Activated CD4-positive, alpha-beta T cell treated with anti-CD3 and anti-CD28 coated beads, Interleukin-2, amount 10 ng/mL, durations not matched to agents 7 days and 5 days (primary cell): Measurements from ENCODE around the gene SLC8B1. TPM values are rescaled to one million over a fixed set of nuclear protein-coding genes. Genes with fewer than 3 reads are reported as not detected.

ENCODE experiments used
- CTCF ChIA-PET: fragments of 350-600 bp; sonication (Branson Sonifier 250); formaldehyde crosslinking; loops from one replicate; lab custom pipeline; 2021; ENCODE audit warnings: antibody characterized with exemption; lab: Charles Lee
- POLR2A ChIA-PET: fragments of 350-600 bp; sonication (Branson Sonifier 250); formaldehyde crosslinking; loops from one replicate; lab custom pipeline; 2021; ENCODE audit warnings: antibody characterized with exemption; lab: Charles Lee
- DNase-seq: peaks from one replicate; pipeline ENCODE4 v3.0.0-alpha.2; 2020
- H3K27ac Mint-ChIP-seq: one replicate; pipeline ENCODE4 v1.8.0; 2021; ENCODE audit warnings: mild to moderate bottlenecking, moderate library complexity, mixed read lengths
- H3K27me3 Mint-ChIP-seq: one replicate; pipeline ENCODE4 v1.8.0; 2021; ENCODE audit warnings: mixed read lengths
- H3K36me3 Mint-ChIP-seq: one replicate; pipeline ENCODE4 v1.8.0; 2021; ENCODE audit warnings: low read depth, mixed read lengths
- H3K4me1 Mint-ChIP-seq: one replicate; pipeline ENCODE4 v1.8.0; 2021; ENCODE audit warnings: mixed read lengths
- H3K4me3 Mint-ChIP-seq: one replicate; pipeline ENCODE4 v1.8.0; 2021; ENCODE audit warnings: mild to moderate bottlenecking, moderate library complexity, mixed read lengths
- H3K9me3 Mint-ChIP-seq: one replicate; pipeline ENCODE4 v1.8.0; 2021; ENCODE audit warnings: mixed read lengths
- total RNA-seq, 2 experiments: library from RNA; stranded (reverse); gene quantifications; one replicate each; pipeline ENCODE4 v1.2.3, GENCODE V29; 2021

The SLC8B1 gene
- total RNA-seq, 2 experiments from 2014 or later, result 27.7 to 33.2 TPM

DNA sequence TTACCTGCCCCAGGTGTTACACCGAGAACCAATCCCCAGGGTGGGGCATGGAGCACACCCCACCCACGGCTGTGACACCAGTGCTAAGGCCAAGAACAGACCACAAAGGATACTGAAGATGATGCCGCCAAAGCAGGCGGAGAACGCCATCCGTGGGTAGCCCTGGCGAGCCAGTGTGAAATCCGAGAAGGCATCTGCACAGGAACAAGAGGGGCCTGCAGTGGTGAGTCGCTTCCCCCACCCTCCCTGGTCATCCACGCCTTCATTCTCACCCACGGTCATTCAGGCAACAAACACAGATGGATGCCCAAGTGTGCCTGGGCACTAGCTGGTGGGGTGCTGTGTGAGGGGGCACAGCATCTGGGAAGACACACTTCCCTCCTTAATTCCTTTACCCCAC lies 28.5 kb downstream of the SLC8B1 start:
- CTCF ChIA-PET, result interaction anchor here (0.5 to 0.6 kb wide), 2 partner anchors 654 to 859 kb away, joined by 3 read pairs; no protein-coding TSS in a partner anchor
- H3K27ac Mint-ChIP-seq, result no peak overlapping the region
- POLR2A ChIA-PET, result no interaction called here
- no peaks in the 10 kb centered on the region for H3K9me3 Mint-ChIP-seq
- peaks cover 29% of the 10 kb centered on the region for H3K36me3 Mint-ChIP-seq
- no peaks in the 10 kb centered on the region for H3K27me3 Mint-ChIP-seq
- no peak overlapping the region for H3K4me3 Mint-ChIP-seq
- peaks cover 15% of the 10 kb centered on the region for H3K4me1 Mint-ChIP-seq
- no peak for DNase-seq

DNA sequence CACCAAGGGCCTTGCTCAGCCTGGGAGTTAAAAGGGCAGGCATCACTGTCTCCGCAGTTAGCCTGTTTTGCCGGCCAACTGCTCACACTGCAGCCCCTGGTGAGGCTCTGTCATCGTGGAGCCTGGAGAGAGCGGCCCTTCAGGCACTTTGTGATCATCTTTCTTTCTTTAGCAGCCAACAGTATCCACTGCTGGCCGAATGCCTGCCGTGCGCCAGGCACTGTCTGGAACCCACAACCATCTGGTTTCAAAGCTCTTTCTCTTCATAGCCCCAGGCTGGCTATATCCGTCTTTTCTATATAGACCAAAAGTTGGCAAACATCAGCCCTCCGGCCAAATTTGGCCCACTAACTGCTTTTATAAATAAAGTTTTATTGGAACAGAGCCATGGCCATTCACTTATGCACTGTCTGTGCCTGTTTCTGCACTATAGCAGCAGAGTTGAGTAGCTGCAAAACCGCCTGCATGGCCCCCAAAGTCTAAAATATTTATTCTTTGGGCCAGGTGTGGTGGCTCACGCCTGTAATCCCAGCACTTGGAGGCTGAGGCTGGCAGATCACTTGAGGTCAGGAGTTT lies 29.5 kb downstream of the SLC8B1 start:
- Mint-ChIP-seq H3K9me3 (no peaks in the 10 kb centered on the region), H3K27ac (no peak overlapping the region), H3K36me3 (peaks cover 23% of the 10 kb centered on the region), H3K27me3 (no peaks in the 10 kb centered on the region), H3K4me3 (no peak overlapping the region), H3K4me1 (peaks cover 13% of the 10 kb centered on the region)
- ChIA-PET CTCF (no interaction called here), POLR2A (no interaction called here)
- no peak for DNase-seq

DNA sequence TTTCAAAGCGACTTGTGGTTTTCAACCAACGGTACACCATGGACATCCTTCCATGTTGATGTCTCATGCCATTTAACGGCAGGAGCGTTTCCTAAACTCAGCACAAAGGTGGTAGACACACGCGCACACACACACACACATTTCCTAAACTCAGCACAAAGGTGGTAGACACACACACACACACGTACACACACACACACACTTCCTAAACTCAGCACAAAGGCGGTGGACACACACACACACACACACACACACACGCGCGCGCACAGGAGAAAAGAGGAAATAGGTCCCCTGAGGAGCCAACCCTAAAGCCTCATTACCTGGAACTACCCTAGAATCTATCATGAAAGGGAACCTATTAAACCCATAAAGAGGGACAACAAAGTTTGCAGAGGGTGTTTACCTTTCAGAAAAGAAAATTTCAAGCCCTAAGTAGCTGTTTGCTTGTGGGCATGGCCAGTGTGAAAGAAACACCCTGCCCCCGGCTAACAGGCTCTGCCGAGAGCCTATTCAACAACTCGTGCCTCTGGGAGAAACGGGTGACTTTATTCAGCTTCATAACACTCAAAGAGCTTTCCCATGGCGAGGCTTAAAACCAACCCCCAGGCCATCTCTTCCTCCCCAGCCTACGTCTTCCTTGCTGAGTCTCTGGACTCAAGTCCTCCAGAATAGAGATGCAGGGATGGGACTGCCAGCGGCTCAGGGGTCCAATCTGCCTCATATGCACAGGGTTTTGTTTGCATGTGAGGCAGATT lies 31.8 kb downstream of the SLC8B1 start:
- H3K27ac Mint-ChIP-seq, result peak overlapping the region; percentile 47
- DNase-seq, result no peak
- POLR2A ChIA-PET, result no interaction called here

DNA sequence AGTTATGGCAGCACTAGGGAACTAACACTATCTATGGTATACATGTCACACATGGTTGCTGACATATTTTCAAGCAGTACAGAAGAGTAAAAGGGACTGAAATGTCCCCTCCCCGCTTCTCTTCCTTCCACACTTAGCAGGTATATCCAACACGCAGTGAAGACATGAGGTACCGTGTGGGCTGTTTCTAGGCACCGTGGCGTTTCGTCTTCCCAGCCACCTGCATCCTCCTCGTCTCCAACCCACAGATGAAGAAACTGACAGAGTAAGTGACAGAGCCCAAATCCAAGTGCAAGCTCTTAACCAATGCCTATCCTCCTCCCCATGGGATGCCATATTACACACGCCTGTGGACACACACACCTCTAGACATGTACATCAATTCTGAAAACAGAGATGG lies 32.4 kb downstream of the SLC8B1 start:
- H3K36me3 Mint-ChIP-seq, result peaks cover 18% of the 10 kb centered on the region
- ChIA-PET POLR2A (no interaction called here), CTCF (interaction anchor here (0.6 to 2.1 kb wide), 5 partner anchors 9 to 151 kb away, joined by 3 to 5 read pairs (median 3); no protein-coding TSS in a partner anchor)
- peaks cover 13% of the 10 kb centered on the region for H3K4me1 Mint-ChIP-seq
- H3K9me3 Mint-ChIP-seq, result no peaks in the 10 kb centered on the region
- H3K4me3 Mint-ChIP-seq, result no peak overlapping the region
- H3K27ac Mint-ChIP-seq, result no peak overlapping the region
- no peak for DNase-seq
- H3K27me3 Mint-ChIP-seq, result no peaks in the 10 kb centered on the region

More for the DNA sequence above, 31.8 kb downstream of the SLC8B1 start:
- CTCF ChIA-PET, result interaction anchor here (0.6 to 2.1 kb wide), 4 partner anchors 10 to 151 kb away, joined by 3 to 5 read pairs (median 4); no protein-coding TSS in a partner anchor
- H3K36me3 Mint-ChIP-seq, result peaks cover 18% of the 10 kb centered on the region
- H3K9me3 Mint-ChIP-seq, result no peaks in the 10 kb centered on the region
- no peak overlapping the region for H3K4me3 Mint-ChIP-seq
- H3K4me1 Mint-ChIP-seq, result peaks cover 13% of the 10 kb centered on the region
- no peaks in the 10 kb centered on the region for H3K27me3 Mint-ChIP-seq

DNA sequence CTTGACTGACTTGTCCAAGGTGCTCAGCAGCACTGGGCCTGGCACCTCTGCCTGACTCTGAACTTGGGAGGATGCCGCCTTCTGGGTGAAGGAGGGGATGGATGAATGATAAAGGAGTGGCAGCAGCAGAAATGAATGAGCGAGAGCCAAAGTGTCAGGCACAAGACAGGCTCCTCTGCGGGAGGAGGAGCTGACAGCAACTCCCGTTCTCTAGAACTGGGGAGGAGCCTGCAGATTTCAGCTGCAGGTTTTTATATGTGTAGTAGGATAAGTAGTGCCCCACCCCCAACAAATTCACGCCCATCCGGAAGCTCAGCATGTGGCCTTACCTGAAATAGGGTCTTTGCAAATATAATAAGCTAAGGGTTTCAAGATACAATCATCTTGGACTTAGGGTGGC lies 33.1 kb downstream of the SLC8B1 start:
- no peak for DNase-seq
- H3K27me3 Mint-ChIP-seq, result no peaks in the 10 kb centered on the region
- peaks cover 13% of the 10 kb centered on the region for H3K4me1 Mint-ChIP-seq
- no peak overlapping the region for H3K4me3 Mint-ChIP-seq
- ChIA-PET CTCF (interaction anchor here (1.1 to 2.1 kb wide), 4 partner anchors 8 to 22 kb away, joined by 3 to 5 read pairs (median 4); no protein-coding TSS in a partner anchor), POLR2A (no interaction called here)
- no peak overlapping the region for H3K27ac Mint-ChIP-seq
- H3K9me3 Mint-ChIP-seq, result no peaks in the 10 kb centered on the region
- peaks cover 18% of the 10 kb centered on the region for H3K36me3 Mint-ChIP-seq

DNA sequence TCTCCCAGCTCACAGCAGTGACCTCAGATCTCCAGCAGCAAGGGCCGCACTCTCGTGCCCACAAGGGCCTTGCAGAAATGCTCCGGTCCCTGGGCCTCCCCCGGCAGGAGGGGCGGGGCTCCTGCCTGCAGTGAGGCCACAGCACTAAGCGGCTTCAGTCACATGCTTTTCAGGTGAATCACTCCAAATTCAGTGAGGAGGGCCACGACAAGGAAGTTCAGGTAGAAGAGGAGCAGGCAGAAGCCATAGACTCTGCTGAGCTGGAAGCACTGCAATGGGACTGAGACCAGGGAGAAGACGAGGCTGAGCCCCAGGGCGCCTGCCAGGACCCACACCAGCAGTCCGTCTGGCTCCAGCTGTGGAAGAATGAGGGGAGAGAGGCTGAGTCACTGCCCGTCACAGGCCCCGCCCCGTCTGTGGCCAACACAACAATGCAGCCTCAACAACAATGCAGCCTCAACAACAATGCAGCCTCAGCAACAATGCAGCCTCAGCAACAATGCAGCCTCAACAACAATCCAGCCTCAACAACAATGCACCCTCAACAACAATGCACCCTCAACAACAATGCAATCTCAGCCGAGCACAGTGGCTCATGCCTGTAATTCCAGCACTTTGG lies 35.2 kb downstream of the SLC8B1 start:
- no peak for DNase-seq
- ChIA-PET POLR2A (interaction anchor here (0.6 kb wide), 1 partner anchor 96 kb away, joined by 3 read pairs; no protein-coding TSS in a partner anchor), CTCF (interaction anchor here (0.6 kb wide), 1 partner anchor 14 kb away, joined by 3 read pairs; no protein-coding TSS in a partner anchor)
- Mint-ChIP-seq H3K36me3 (peaks cover 9% of the 10 kb centered on the region), H3K27ac (no peak overlapping the region), H3K4me1 (peaks cover 13% of the 10 kb centered on the region), H3K9me3 (no peaks in the 10 kb centered on the region), H3K4me3 (no peak overlapping the region), H3K27me3 (no peaks in the 10 kb centered on the region)

DNA sequence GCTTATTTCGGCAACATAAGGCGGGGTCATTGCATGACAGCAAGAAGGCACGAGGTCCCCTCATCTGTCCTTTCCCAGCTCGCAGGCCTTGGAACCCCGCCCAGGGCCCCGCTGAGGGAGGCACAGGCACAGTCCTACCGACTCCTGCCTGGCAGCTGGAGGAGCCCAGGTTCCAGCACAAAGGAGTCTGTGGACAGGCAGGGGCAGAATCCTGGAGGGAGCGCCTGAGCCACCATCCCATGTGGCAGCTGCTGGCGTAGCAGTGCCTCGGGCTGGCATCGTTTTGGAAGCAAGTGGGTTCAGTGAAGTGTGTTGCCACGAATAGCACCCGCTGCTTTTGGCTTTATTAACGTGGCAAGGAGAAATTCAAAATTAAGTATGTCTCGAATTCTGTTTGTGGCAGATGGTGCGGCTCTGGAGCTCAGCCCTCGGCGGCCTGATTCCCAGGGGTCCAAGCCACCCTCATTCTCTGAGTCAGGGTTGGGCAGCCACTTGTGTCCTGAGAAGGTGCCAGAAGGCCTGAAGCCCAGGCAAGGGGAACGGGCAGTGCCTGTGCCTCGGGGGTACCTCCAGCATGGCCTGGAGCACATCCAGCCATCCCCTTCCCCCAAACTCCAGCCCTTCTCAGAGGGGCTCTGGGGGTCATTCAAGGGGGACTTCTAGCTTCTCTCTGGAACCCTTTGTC lies 35.9 kb downstream of the SLC8B1 start:
- Mint-ChIP-seq H3K9me3 (no peaks in the 10 kb centered on the region), H3K36me3 (peaks cover 8% of the 10 kb centered on the region), H3K27ac (no peak overlapping the region), H3K4me1 (peaks cover 13% of the 10 kb centered on the region), H3K27me3 (no peaks in the 10 kb centered on the region), H3K4me3 (no peak overlapping the region)
- DNase-seq, result no peak
- ChIA-PET CTCF (no interaction called here), POLR2A (interaction anchor here (0.6 kb wide), 1 partner anchor 95 kb away, joined by 3 read pairs; no protein-coding TSS in a partner anchor)

DNA sequence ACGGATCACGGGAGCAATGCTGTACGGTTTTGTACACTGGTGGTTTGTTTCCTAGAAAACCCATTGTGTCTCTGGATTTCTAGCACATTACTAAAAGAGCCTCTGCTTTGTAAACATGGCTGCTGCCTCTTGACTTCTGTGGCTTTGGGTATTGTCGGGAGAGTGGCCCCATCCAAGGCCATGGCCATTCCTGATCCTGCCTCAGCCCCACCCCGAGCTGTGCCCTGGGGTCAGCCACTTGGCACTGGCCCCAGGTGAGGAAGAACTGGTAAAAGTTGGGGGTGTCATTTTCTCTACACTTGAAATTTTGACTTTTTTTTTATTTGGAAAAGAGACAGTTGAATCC lies 36.5 kb downstream of the SLC8B1 start:
- POLR2A ChIA-PET, result no interaction called here
- peaks cover 11% of the 10 kb centered on the region for H3K4me1 Mint-ChIP-seq
- no peaks in the 10 kb centered on the region for H3K9me3 Mint-ChIP-seq

DNA sequence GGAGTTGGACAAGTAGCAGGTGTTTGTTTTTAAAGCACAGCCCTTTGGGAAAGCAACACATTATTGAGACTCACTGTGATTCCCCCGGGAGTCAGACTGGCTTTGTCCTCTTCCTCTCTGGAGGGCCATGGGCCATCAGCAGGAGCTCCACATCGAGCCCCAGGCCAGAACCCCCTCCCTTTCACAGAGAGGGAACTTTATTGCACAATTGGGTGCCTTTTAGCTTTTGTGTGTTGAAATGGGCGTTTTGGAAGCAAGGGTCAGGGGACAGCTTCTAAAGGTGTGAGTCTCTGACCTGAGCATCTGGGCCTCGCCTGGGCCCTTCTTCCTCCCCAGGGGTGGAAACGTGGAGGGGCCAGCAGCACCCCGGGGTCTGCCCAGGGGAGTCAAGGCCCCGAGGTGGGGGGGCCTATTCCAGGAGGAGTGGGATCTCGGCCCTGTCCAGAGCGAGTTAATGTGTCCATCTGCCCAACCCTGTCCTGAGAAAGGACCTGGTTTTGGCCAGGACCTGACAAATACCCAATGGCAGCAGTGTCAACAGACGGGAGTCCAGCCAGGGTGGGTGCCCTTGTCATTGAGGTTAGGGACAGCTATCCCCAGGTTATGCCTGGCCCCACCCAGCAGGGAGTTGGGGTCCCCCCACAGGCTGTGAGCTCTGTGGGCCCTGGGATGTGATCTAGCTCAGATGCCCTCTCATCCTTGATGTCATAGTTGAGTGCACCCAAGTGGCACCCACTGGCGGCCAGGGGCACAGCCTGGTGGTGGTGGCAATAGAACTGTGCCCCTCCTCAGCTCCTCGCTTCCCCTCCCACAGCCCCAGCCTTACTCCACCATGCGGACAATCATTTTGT lies 37.1 kb downstream of the SLC8B1 start:
- Mint-ChIP-seq H3K27me3 (no peaks in the 10 kb centered on the region), H3K4me1 (peaks cover 5% of the 10 kb centered on the region), H3K27ac (no peak overlapping the region), H3K4me3 (no peak overlapping the region), H3K36me3 (peaks cover 4% of the 10 kb centered on the region), H3K9me3 (no peaks in the 10 kb centered on the region)
- DNase-seq, result no peak
- ChIA-PET POLR2A (no interaction called here), CTCF (no interaction called here)

More for the DNA sequence above, 36.5 kb downstream of the SLC8B1 start:
- Mint-ChIP-seq H3K27ac (no peak overlapping the region), H3K27me3 (no peaks in the 10 kb centered on the region), H3K36me3 (peaks cover 6% of the 10 kb centered on the region), H3K4me3 (no peak overlapping the region)
- CTCF ChIA-PET, result no interaction called here
- DNase-seq, result no peak

DNA sequence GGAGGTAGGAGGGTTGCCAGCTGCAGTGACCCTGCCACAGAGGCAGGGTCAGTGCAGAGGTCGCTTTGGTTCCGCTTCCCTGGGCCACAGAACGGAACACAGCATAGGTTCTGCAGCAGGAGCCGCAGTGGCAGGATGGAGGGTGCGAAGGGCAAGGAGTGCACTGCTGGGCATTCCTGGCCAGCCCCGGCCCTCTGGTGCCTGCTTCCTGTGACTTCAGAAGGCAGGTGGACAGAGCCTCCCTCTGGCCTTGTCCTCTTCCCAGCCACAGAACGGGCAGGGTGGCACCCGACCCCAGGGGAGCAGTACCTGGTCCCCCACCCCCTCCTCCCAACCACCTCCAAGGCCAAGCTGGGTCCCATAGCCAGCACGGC lies 37.7 kb downstream of the SLC8B1 start:
- ChIA-PET CTCF (no interaction called here), POLR2A (no interaction called here)
- Mint-ChIP-seq H3K9me3 (no peaks in the 10 kb centered on the region), H3K4me3 (no peak overlapping the region), H3K27me3 (no peaks in the 10 kb centered on the region), H3K27ac (no peak overlapping the region), H3K36me3 (no peaks in the 10 kb centered on the region), H3K4me1 (no peaks in the 10 kb centered on the region)
- DNase-seq, result no peak

DNA sequence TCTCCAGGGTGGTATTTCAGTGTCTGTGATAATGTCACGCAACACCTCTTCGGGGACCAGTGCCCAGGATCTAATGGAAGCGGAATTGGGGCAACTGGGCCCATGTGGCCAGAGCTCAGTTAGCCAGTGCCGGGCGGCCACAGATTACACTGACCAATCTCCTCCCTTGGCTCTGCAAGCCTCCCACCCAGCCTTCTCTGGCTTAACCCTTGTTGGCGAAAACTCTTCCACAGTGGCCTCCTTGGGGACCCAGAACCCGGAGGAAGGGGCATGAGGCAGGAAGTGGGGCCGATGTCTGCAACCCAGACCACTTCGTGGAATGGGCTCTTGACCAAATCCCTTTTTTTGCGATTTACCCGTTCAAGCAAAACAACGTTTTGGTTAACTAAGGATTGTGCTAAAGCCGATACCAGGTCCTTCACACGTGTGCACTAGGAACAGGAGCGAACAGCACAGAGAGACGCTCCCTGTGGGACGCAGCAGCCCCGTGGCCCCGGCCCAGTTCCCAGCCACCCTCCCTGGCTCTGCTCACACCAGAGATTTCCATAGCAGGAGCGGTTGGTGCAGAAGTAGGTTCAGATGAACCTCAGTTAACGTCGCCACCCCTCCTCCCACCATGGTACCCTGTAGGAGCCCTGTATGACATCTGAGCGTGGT lies 38.2 kb downstream of the SLC8B1 start:
- DNase-seq, result no peak
- no peaks in the 10 kb centered on the region for H3K4me1 Mint-ChIP-seq
- no peaks in the 10 kb centered on the region for H3K36me3 Mint-ChIP-seq
- no peak overlapping the region for H3K27ac Mint-ChIP-seq
- CTCF ChIA-PET, result no interaction called here
- no peak overlapping the region for H3K4me3 Mint-ChIP-seq
- no peaks in the 10 kb centered on the region for H3K27me3 Mint-ChIP-seq
- POLR2A ChIA-PET, result no interaction called here
- no peaks in the 10 kb centered on the region for H3K9me3 Mint-ChIP-seq
